A549 treated with GW870086 at 1 μM for 4 hours (cell line): ENCODE measurements around the gene GPX6. TPM values are rescaled to one million over a fixed set of nuclear protein-coding genes. Genes with fewer than 3 reads are reported as not detected.

Source experiments
- total RNA-seq: library from RNA; stranded (reverse); fragments of 200-300 nt; extraction: Qiagen RNA extraction; gene quantifications from 5 replicates; pipeline ENCODE4 v1.2.3, GENCODE V29; 2022; ENCODE audit warnings: low read depth

The GPX6 gene
- not detected in 5 replicates for total RNA-seq

GRCh38 chr6:28515676-28516075 is at the start of gene GPX6:
TSS of gene GPX6 (minus strand) at chr6:28515793. CDS start at chr6:28515743, 50 bp downstream.

GRCh38 chr6:28525496-28526039 is 10.0 kb upstream of the GPX6 start, which contains the start of gene GPX5:
TSS of gene GPX5 (plus strand) at chr6:28525881. CDS start at chr6:28526014, 133 bp downstream.

Other genes with a start within 250 kb of the GPX6 start
- gene ZSCAN26, start 248.7 kb downstream of the GPX6 start, total RNA-seq: 4.0 to 6.0 TPM (median 5.7 TPM) in 5 replicates
- gene PGBD1, start 234.2 kb downstream of the GPX6 start, total RNA-seq: 4.6 to 5.1 TPM (median 5.0 TPM) in 5 replicates
- gene ZSCAN31, start 179.6 kb downstream of the GPX6 start, total RNA-seq: 1.6 to 2.5 TPM (median 2.0 TPM) in 5 replicates
- 1.4 to 2.1 TPM (median 2.1 TPM) in 5 replicates for gene ZKSCAN3, start 165.8 kb downstream of the GPX6 start, total RNA-seq
- gene ZSCAN12, start 116.0 kb downstream of the GPX6 start, total RNA-seq: 1.3 to 1.8 TPM (median 1.8 TPM) in 5 replicates
- gene ZSCAN23, start 72.3 kb downstream of the GPX6 start, total RNA-seq: not detected in 5 replicates
- gene GPX5, start 10.1 kb upstream of the GPX6 start, total RNA-seq: not detected in 5 replicates